ENCODE measurements around the gene TMEM178B. TPM values are rescaled to one million over a fixed set of nuclear protein-coding genes. Genes with fewer than 3 reads are reported as not detected.

The TMEM178B gene
- total and polyA plus RNA-seq, 9 donors: 0.10 to 1.6 (median 0.30) TPM

- Histone ChIP-seq H3K27me3 (no peaks in the 10 kb centered on the region), H3K36me3 (no peaks in the 10 kb centered on the region), H3K27ac (no peak overlapping the region), H3K4me1 (ENCODE audit: insufficient read depth) (no peaks in the 10 kb centered on the region), H3K4me3 (no peak overlapping the region), H3K9me3 (no peaks in the 10 kb centered on the region)
- intact Hi-C loops (cut with DNase I): no loop called here
- no peak for TF ChIP-seq EP300 (IDR thresholded peaks at IDR 0.05)
- no peak for TF ChIP-seq CTCF (IDR thresholded peaks at IDR 0.05)
- TF ChIP-seq POLR2A (IDR thresholded peaks at IDR 0.05): no peak
- no peak for DNase-seq
- WGBS, 3 donors: 80 to 83% (median 81%) methylated on average over 3 of the region's 3 CpGs
These were observed 285.4 kb downstream of the TMEM178B start for GRCh38 chr7:141359262-141359661.

- DNase-seq: no peak
- Histone ChIP-seq H3K27ac (no peak overlapping the region), H3K4me1 (ENCODE audit: insufficient read depth) (no peaks in the 10 kb centered on the region), H3K4me3 (no peak overlapping the region), H3K27me3 (no peaks in the 10 kb centered on the region), H3K9me3 (no peaks in the 10 kb centered on the region), H3K36me3 (no peaks in the 10 kb centered on the region)
- 64 to 76% (median 71%) methylated on average over 5 of the region's 5 CpGs for WGBS, 3 donors
- no peak for TF ChIP-seq POLR2A (IDR thresholded peaks at IDR 0.05)
- no peak for TF ChIP-seq CTCF (IDR thresholded peaks at IDR 0.05)
- TF ChIP-seq EP300 (IDR thresholded peaks at IDR 0.05): no peak
- intact Hi-C loops (cut with DNase I): no loop called here
These were observed 286.0 kb downstream of the TMEM178B start for GRCh38 chr7:141359740-141360415.

- no peaks in the 10 kb centered on the region for H3K27me3 ChIP-seq
- WGBS, 3 donors: 76 to 79% (median 79%) methylated on average over 3 of the region's 3 CpGs
- H3K36me3 ChIP-seq: no peaks in the 10 kb centered on the region
- no peaks in the 10 kb centered on the region for H3K4me1 ChIP-seq (ENCODE audit: insufficient read depth)
- H3K9me3 ChIP-seq: no peaks in the 10 kb centered on the region
- TF ChIP-seq POLR2A (IDR thresholded peaks at IDR 0.05) (no peak), EP300 (IDR thresholded peaks at IDR 0.05) (no peak), CTCF (IDR thresholded peaks at IDR 0.05) (no peak)
- H3K27ac ChIP-seq: no peak overlapping the region
- no peak overlapping the region for H3K4me3 ChIP-seq
- intact Hi-C loops (cut with DNase I): no loop called here
- no peak for DNase-seq
These were observed 286.5 kb downstream of the TMEM178B start for GRCh38 chr7:141360416-141360760.

- WGBS, 3 donors: 52 to 57% (median 57%) methylated on average over 1 of the region's 1 CpG
- no peak for TF ChIP-seq EP300 (IDR thresholded peaks at IDR 0.05)
- TF ChIP-seq CTCF (IDR thresholded peaks at IDR 0.05): no peak
- no peak for TF ChIP-seq POLR2A (IDR thresholded peaks at IDR 0.05)
- H3K4me1 ChIP-seq (ENCODE audit: insufficient read depth): no peaks in the 10 kb centered on the region
- no peak overlapping the region for H3K27ac ChIP-seq
- H3K9me3 ChIP-seq: no peaks in the 10 kb centered on the region
- no peaks in the 10 kb centered on the region for H3K27me3 ChIP-seq
- no peak overlapping the region for H3K4me3 ChIP-seq
- no peak for DNase-seq
- H3K36me3 ChIP-seq: no peaks in the 10 kb centered on the region
- intact Hi-C loops (cut with DNase I): no loop called here
These were observed 286.9 kb downstream of the TMEM178B start for GRCh38 chr7:141360803-141361202.

All from ovary (tissue), 9 donors.